Measurements from ENCODE around the gene DCDC2C.

Gene DCDC2C

GRCh38 chr2:3868012-3868805 is 164.8 kb downstream of the DCDC2C start:
- no peak overlapping the region for H2AFZ ChIP-seq (ENCODE audit: low read depth, low read length)
- no peaks in the 10 kb centered on the region for H3K27me3 ChIP-seq (ENCODE audit: insufficient read depth, low read length, poor library complexity)
- no peaks in the 10 kb centered on the region for H3K79me2 ChIP-seq (ENCODE audit: insufficient read depth, low read length)
- no peaks in the 10 kb centered on the region for H3K36me3 ChIP-seq (ENCODE audit: insufficient read depth, low read length)
- ATAC-seq (ENCODE audit: insufficient read depth, low read depth) (no peak), DNase-seq (no peak)
- no peak overlapping the region for H3K27ac ChIP-seq (ENCODE audit: low read length)
- H3K4me1 ChIP-seq (ENCODE audit: insufficient read depth, low read length): no peaks in the 10 kb centered on the region
- H4K20me1 ChIP-seq (ENCODE audit: insufficient read depth, low read length): no peaks in the 10 kb centered on the region
- TF ChIP-seq CTCF (IDR thresholded peaks at IDR 0.05; ENCODE audit: borderline replicate concordance, extremely low read depth, low read length, poor library complexity, severe bottlenecking) (no peak), EZH2 (IDR thresholded peaks at IDR 0.05; ENCODE audit: borderline replicate concordance, low read depth, low read length, severe bottlenecking) (no peak)
- H3K9me3 ChIP-seq (ENCODE audit: insufficient read depth, low read length, severe bottlenecking): no peaks in the 10 kb centered on the region
- H3K4me3 ChIP-seq (ENCODE audit: low read depth in 1 of 2, low read length in 2 of 2): no peak overlapping the region
- H3K9ac ChIP-seq (ENCODE audit: low read depth, low read length): no peak overlapping the region
- H3K4me2 ChIP-seq (ENCODE audit: insufficient read depth, low read length): no peak overlapping the region

- no peaks in the 10 kb centered on the region for H4K20me1 ChIP-seq (ENCODE audit: insufficient read depth, low read length)
- no peaks in the 10 kb centered on the region for H3K4me1 ChIP-seq (ENCODE audit: insufficient read depth, low read length)
- TF ChIP-seq CTCF (IDR thresholded peaks at IDR 0.05; ENCODE audit: borderline replicate concordance, extremely low read depth, low read length, poor library complexity, severe bottlenecking): no peak
- TF ChIP-seq EZH2 (IDR thresholded peaks at IDR 0.05; ENCODE audit: borderline replicate concordance, low read depth, low read length, severe bottlenecking): no peak
- H2AFZ ChIP-seq (ENCODE audit: low read depth, low read length): no peak overlapping the region
- H3K9ac ChIP-seq (ENCODE audit: low read depth, low read length): no peak overlapping the region
- no peaks in the 10 kb centered on the region for H3K9me3 ChIP-seq (ENCODE audit: insufficient read depth, low read length, severe bottlenecking)
- H3K36me3 ChIP-seq (ENCODE audit: insufficient read depth, low read length): no peaks in the 10 kb centered on the region
- H3K4me2 ChIP-seq (ENCODE audit: insufficient read depth, low read length): no peak overlapping the region
- H3K27me3 ChIP-seq (ENCODE audit: insufficient read depth, low read length, poor library complexity): no peaks in the 10 kb centered on the region
- H3K4me3 ChIP-seq (ENCODE audit: low read depth in 1 of 2, low read length in 2 of 2): no peak overlapping the region
- no peak overlapping the region for H3K27ac ChIP-seq (ENCODE audit: low read length)
- ATAC-seq (ENCODE audit: insufficient read depth, low read depth) (no peak), DNase-seq (no peak)
- no peaks in the 10 kb centered on the region for H3K79me2 ChIP-seq (ENCODE audit: insufficient read depth, low read length)
Measured at GRCh38 chr2:3870222-3870621, 166.8 kb downstream of the DCDC2C start.

- Histone ChIP-seq H3K9me3 (ENCODE audit: insufficient read depth, low read length, severe bottlenecking) (no peaks in the 10 kb centered on the region), H3K36me3 (ENCODE audit: insufficient read depth, low read length) (no peaks in the 10 kb centered on the region), H3K9ac (ENCODE audit: low read depth, low read length) (no peak overlapping the region), H3K27me3 (ENCODE audit: insufficient read depth, low read length, poor library complexity) (no peaks in the 10 kb centered on the region), H4K20me1 (ENCODE audit: insufficient read depth, low read length) (no peaks in the 10 kb centered on the region), H3K79me2 (ENCODE audit: insufficient read depth, low read length) (no peaks in the 10 kb centered on the region), H3K4me2 (ENCODE audit: insufficient read depth, low read length) (no peak overlapping the region), H3K27ac (ENCODE audit: low read length) (no peak overlapping the region), H3K4me1 (ENCODE audit: insufficient read depth, low read length) (no peaks in the 10 kb centered on the region), H3K4me3 (ENCODE audit: low read depth in 1 of 2, low read length in 2 of 2) (no peak overlapping the region), H2AFZ (ENCODE audit: low read depth, low read length) (no peak overlapping the region)
- no peak for DNase-seq
- no peak for ATAC-seq (ENCODE audit: insufficient read depth, low read depth)
- no peak for TF ChIP-seq CTCF (IDR thresholded peaks at IDR 0.05; ENCODE audit: borderline replicate concordance, extremely low read depth, low read length, poor library complexity, severe bottlenecking)
- TF ChIP-seq EZH2 (IDR thresholded peaks at IDR 0.05; ENCODE audit: borderline replicate concordance, low read depth, low read length, severe bottlenecking): no peak
Measured at GRCh38 chr2:3871002-3871401, 167.6 kb downstream of the DCDC2C start.
